ENCODE measurements around the gene DRAP1.

The DRAP1 gene

GRCh38 chr11:65944191-65944590 lies 25.0 kb downstream of the DRAP1 start:
- DNase-seq (ENCODE audit: low read depth, low spot score), result no peak
- POLR2A ChIA-PET, result no interaction called here
- CTCF ChIA-PET, result interaction anchor here (1.2 to 3.2 kb wide), 4 partner anchors 12 to 59 kb away, joined by 3 to 17 read pairs (median 8); partner anchors contain the start of gene FIBP

DNA sequence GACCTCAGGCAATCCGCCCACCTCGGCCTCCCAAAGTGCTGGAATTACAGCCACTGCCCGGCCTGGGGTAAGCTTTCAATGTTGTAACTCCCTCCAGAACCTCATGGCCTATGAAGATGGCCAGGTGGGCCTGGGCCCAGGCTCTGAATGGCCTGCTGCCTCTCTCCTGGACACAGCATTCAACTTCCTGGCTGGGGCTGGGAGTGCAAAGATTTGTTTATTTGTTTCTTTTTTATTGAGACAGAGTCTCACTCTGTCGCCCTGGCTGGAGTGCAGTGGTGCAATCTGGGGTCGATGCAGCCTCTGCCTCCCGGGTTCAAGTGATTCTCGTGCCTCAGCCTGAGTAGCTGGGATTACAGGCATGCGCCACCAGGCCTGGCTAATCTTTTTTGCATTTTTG lies 25.5 kb downstream of the DRAP1 start:
- no peak for DNase-seq (ENCODE audit: low read depth, low spot score)
- ChIA-PET POLR2A (no interaction called here), CTCF (interaction anchor here (1.2 to 3.2 kb wide), 2 partner anchors 23 to 60 kb away, joined by 3 to 17 read pairs; no protein-coding TSS in a partner anchor)
- TF ChIP-seq, protein P1, sequence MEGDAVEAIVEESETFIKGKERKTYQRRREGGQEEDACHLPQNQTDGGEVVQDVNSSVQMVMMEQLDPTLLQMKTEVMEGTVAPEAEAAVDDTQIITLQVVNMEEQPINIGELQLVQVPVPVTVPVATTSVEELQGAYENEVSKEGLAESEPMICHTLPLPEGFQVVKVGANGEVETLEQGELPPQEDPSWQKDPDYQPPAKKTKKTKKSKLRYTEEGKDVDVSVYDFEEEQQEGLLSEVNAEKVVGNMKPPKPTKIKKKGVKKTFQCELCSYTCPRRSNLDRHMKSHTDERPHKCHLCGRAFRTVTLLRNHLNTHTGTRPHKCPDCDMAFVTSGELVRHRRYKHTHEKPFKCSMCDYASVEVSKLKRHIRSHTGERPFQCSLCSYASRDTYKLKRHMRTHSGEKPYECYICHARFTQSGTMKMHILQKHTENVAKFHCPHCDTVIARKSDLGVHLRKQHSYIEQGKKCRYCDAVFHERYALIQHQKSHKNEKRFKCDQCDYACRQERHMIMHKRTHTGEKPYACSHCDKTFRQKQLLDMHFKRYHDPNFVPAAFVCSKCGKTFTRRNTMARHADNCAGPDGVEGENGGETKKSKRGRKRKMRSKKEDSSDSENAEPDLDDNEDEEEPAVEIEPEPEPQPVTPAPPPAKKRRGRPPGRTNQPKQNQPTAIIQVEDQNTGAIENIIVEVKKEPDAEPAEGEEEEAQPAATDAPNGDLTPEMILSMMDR (IDR thresholded peaks at IDR 0.05; ENCODE audit: insufficient read depth, low read length, missing control alignments), result no peak
- H3K4me3 ChIP-seq (ENCODE audit: low read depth, low read length), result no peak overlapping the region

More at GRCh38 chr11:65944191-65944590, 25.0 kb downstream of the DRAP1 start:
- no peak overlapping the region for H3K4me3 ChIP-seq (ENCODE audit: low read depth, low read length)
- TF ChIP-seq, protein P1 (IDR thresholded peaks at IDR 0.05; ENCODE audit: insufficient read depth, low read length, missing control alignments), result no peak

GRCh38 chr11:65945430-65945911 lies 26.2 kb downstream of the DRAP1 start, which contains the start of gene TSGA10IP:
TSGA10IP (plus strand) TSS chr11:65945480; CDS start chr11:65945676, 196 bp downstream.
- DNase-seq (ENCODE audit: low read depth, low spot score), result no peak
- ChIA-PET POLR2A (no interaction called here), CTCF (interaction anchor here (0.5 kb wide), 1 partner anchor 11 kb away, joined by 3 read pairs; no protein-coding TSS in a partner anchor)
- TF ChIP-seq, protein P1 (IDR thresholded peaks at IDR 0.05; ENCODE audit: insufficient read depth, low read length, missing control alignments), result no peak
- no peak within 1 kb of the TSS for H3K4me3 ChIP-seq (ENCODE audit: low read depth, low read length)

GRCh38 chr11:65945941-65946558 lies 26.8 kb downstream of the DRAP1 start:
- POLR2A ChIA-PET, result no interaction called here
- H3K4me3 ChIP-seq (ENCODE audit: low read depth, low read length), result no peak overlapping the region
- TF ChIP-seq, protein P1 (IDR thresholded peaks at IDR 0.05; ENCODE audit: insufficient read depth, low read length, missing control alignments), result no peak
- CTCF ChIA-PET, result interaction anchor here (0.5 kb wide), 1 partner anchor 12 kb away, joined by 3 read pairs; no protein-coding TSS in a partner anchor
- no peak for DNase-seq (ENCODE audit: low read depth, low spot score)

DNA sequence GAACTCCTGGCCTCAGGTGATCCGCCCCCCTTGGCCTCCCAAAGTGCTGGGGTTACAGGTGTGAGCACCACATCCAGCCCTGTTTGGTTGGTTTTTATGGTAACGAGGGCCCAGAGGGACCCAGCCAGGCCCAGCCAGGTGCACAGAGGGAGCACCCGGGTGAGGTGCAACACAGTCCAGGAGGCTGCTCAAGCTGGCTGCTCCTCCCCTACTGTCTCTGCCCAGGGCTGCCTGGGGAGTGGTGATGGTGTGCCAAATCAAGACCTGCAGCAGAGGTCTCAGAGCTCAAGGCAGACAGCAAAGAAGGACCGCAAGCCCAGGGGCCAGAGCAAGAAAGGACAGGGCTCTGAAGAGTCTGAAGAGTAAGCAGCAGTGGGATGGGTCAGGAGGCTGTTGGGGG lies 27.4 kb downstream of the DRAP1 start:
- TF ChIP-seq, protein P1 (IDR thresholded peaks at IDR 0.05; ENCODE audit: insufficient read depth, low read length, missing control alignments), result no peak
- ChIA-PET CTCF (no interaction called here), POLR2A (no interaction called here)
- no peak for DNase-seq (ENCODE audit: low read depth, low spot score)
- H3K4me3 ChIP-seq (ENCODE audit: low read depth, low read length), result no peak overlapping the region

- TF ChIP-seq, protein P1 (IDR thresholded peaks at IDR 0.05; ENCODE audit: insufficient read depth, low read length, missing control alignments), result no peak
- ChIA-PET CTCF (no interaction called here), POLR2A (no interaction called here)
- H3K4me3 ChIP-seq (ENCODE audit: low read depth, low read length), result no peak overlapping the region
- DNase-seq (ENCODE audit: low read depth, low spot score), result no peak
Measured at GRCh38 chr11:65947133-65947532, 27.9 kb downstream of the DRAP1 start.

Data from AG04449 (cell line).